A549 (cell line): ENCODE data around the gene MAPRE2.

ENCODE experiments used
- HDAC2 ChIP-seq: fragments of 200-600 bp; sonication (generic); IDR thresholded peaks from 2 replicates; pipeline ENCODE4 v1.6.1; 2016
- POLR2A ChIP-seq: IDR thresholded peaks from 2 replicates; pipeline ENCODE4 v1.6.1; 2012; ENCODE audit warnings: mild to moderate bottlenecking, low read length
- TF ChIP-seq, protein P1 (sequence below): fragments of >200 bp; sonication (Bioruptor Twin); formaldehyde crosslinking; IDR thresholded peaks from 3 replicates; pipeline ENCODE4 v1.5.1; 2016

- no peak for TF ChIP-seq HDAC2
- TF ChIP-seq, protein P1, sequence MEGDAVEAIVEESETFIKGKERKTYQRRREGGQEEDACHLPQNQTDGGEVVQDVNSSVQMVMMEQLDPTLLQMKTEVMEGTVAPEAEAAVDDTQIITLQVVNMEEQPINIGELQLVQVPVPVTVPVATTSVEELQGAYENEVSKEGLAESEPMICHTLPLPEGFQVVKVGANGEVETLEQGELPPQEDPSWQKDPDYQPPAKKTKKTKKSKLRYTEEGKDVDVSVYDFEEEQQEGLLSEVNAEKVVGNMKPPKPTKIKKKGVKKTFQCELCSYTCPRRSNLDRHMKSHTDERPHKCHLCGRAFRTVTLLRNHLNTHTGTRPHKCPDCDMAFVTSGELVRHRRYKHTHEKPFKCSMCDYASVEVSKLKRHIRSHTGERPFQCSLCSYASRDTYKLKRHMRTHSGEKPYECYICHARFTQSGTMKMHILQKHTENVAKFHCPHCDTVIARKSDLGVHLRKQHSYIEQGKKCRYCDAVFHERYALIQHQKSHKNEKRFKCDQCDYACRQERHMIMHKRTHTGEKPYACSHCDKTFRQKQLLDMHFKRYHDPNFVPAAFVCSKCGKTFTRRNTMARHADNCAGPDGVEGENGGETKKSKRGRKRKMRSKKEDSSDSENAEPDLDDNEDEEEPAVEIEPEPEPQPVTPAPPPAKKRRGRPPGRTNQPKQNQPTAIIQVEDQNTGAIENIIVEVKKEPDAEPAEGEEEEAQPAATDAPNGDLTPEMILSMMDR: no peak
- TF ChIP-seq POLR2A: no peak
Measured at GRCh38 chr18:35128675-35129074, 87.5 kb downstream of the MAPRE2 start.
